HG03558 (cell line): ENCODE measurements around the gene CACNA2D3.

Source experiments
- ATAC-seq: cut with Tn5 transposase; IDR thresholded peaks from one replicate; pipeline ENCODE4 v1.9.1; 2021; ENCODE audit warnings: moderate number of reproducible peaks; ENCODE audit not compliant: unreplicated experiment; ENCODE audit errors: extremely low read depth

CACNA2D3 gene

GRCh38 chr3:54511766-54512365, 389.5 kb downstream of the CACNA2D3 start:
- ATAC-seq: no peak

GRCh38 chr3:54514006-54514405, 391.7 kb downstream of the CACNA2D3 start:
- no peak for ATAC-seq

GRCh38 chr3:54514416-54514815, 392.1 kb downstream of the CACNA2D3 start:
- no peak for ATAC-seq

- no peak for ATAC-seq
Observed at GRCh38 chr3:54515441-54516213, 393.3 kb downstream of the CACNA2D3 start.

- no peak for ATAC-seq
Observed at GRCh38 chr3:54517424-54517823, 395.1 kb downstream of the CACNA2D3 start.

- no peak for ATAC-seq
Observed at GRCh38 chr3:54518011-54518675, 395.8 kb downstream of the CACNA2D3 start.

GRCh38 chr3:54519493-54519892, 397.1 kb downstream of the CACNA2D3 start:
- ATAC-seq: no peak

- no peak for ATAC-seq
Observed at GRCh38 chr3:54520060-54520459, 397.7 kb downstream of the CACNA2D3 start.

GRCh38 chr3:54527521-54527920, 405.2 kb downstream of the CACNA2D3 start:
- no peak for ATAC-seq

- no peak for ATAC-seq
Observed at GRCh38 chr3:54527953-54528352, 405.6 kb downstream of the CACNA2D3 start.

GRCh38 chr3:54528668-54529067, 406.3 kb downstream of the CACNA2D3 start:
- ATAC-seq: no peak

- no peak for ATAC-seq
Observed at GRCh38 chr3:54530091-54530490, 407.7 kb downstream of the CACNA2D3 start.

GRCh38 chr3:54530944-54531343, 408.6 kb downstream of the CACNA2D3 start:
- no peak for ATAC-seq

- ATAC-seq: no peak
Observed at GRCh38 chr3:54531741-54532140, 409.4 kb downstream of the CACNA2D3 start.

- ATAC-seq: no peak
Observed at GRCh38 chr3:54533856-54534255, 411.5 kb downstream of the CACNA2D3 start.

GRCh38 chr3:54535619-54536018, 413.3 kb downstream of the CACNA2D3 start:
- no peak for ATAC-seq

GRCh38 chr3:54536450-54536849, 414.1 kb downstream of the CACNA2D3 start:
- no peak for ATAC-seq

GRCh38 chr3:54537506-54537905, 415.2 kb downstream of the CACNA2D3 start:
- no peak for ATAC-seq

- ATAC-seq: no peak
Observed at GRCh38 chr3:54538346-54538745, 416.0 kb downstream of the CACNA2D3 start.

- no peak for ATAC-seq
Observed at GRCh38 chr3:54541369-54541768, 419.0 kb downstream of the CACNA2D3 start.

- ATAC-seq: no peak
Observed at GRCh38 chr3:54543446-54543845, 421.1 kb downstream of the CACNA2D3 start.
